Duodenal mucosa (tissue), 2 donors: ENCODE measurements around the gene ERBB4.

Experiments used
- H3K27ac ChIP-seq: one replicate; pipeline ENCODE4 v1.7.0; 2013; ENCODE audit warnings: low read depth, low read length
- H3K27me3 ChIP-seq, 2 donors: one replicate each; pipeline ENCODE4 v1.7.0; 2013; ENCODE audit warnings: low read length in 2 of 2, control low read depth in 1 of 2; ENCODE audit not compliant: insufficient read depth in 2 of 2, control insufficient read depth in 1 of 2
- H3K36me3 ChIP-seq, 2 donors: one replicate each; pipeline ENCODE4 v1.7.0; 2013; ENCODE audit warnings: low read length in 2 of 2, control low read depth in 1 of 2; ENCODE audit not compliant: insufficient read depth in 2 of 2, control insufficient read depth in 1 of 2
- H3K4me1 ChIP-seq, 2 donors: one replicate each; pipeline ENCODE4 v1.7.0; 2013; ENCODE audit warnings: low read length in 2 of 2, control low read depth in 1 of 2; ENCODE audit not compliant: insufficient read depth in 2 of 2, control insufficient read depth in 1 of 2
- H3K4me3 ChIP-seq, 2 donors: one replicate each; pipeline ENCODE4 v1.7.0; 2013; ENCODE audit warnings: low read length in 2 of 2, low read depth in 1 of 2
- H3K9ac ChIP-seq, 2 donors: one replicate each; pipeline ENCODE4 v1.7.0; 2013; ENCODE audit warnings: low read length in 2 of 2, low read depth in 1 of 2
- H3K9me3 ChIP-seq, 2 donors: one replicate each; pipeline ENCODE4 v1.7.0; 2013; ENCODE audit warnings: low read length in 2 of 2, control low read depth in 1 of 2; ENCODE audit not compliant: control insufficient read depth in 1 of 2

The ERBB4 gene

DNA sequence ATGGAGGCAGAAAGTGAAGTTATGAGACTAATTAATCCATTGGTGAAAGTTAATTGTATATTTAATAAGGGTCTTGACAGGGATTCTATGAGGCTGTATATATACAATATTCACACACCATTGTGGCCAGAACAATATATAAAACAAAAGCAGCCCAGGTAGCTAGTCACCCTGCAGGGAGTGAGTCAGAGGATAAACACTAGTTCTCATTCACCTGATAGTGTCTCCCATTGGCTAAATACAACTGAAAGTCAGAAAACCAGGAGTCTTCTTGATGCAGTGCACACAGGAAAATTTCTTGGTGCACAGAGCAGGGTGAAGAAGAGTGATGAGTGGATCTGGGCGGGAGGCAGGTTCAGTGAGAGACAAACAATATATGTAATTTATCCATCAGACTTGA lies 465.2 kb downstream of the ERBB4 start:
- H3K4me1 ChIP-seq, result no peaks in the 10 kb centered on the region
- no peak overlapping the region for H3K4me3 ChIP-seq
- no peak overlapping the region for H3K9ac ChIP-seq
- H3K36me3 ChIP-seq, result no peaks in the 10 kb centered on the region
- no peaks in the 10 kb centered on the region for H3K27me3 ChIP-seq
- H3K9me3 ChIP-seq, result no peaks in the 10 kb centered on the region
- H3K27ac ChIP-seq, result no peak overlapping the region

- Histone ChIP-seq H3K27ac (no peak overlapping the region), H3K27me3 (no peaks in the 10 kb centered on the region), H3K36me3 (no peaks in the 10 kb centered on the region), H3K4me1 (no peaks in the 10 kb centered on the region), H3K9me3 (no peaks in the 10 kb centered on the region), H3K9ac (no peak overlapping the region), H3K4me3 (no peak overlapping the region)
Measured at GRCh38 chr2:212066546-212066945, 472.1 kb downstream of the ERBB4 start.

GRCh38 chr2:212064318-212064717 lies 474.3 kb downstream of the ERBB4 start:
- Histone ChIP-seq H3K36me3 (no peaks in the 10 kb centered on the region), H3K27me3 (no peaks in the 10 kb centered on the region), H3K4me1 (no peaks in the 10 kb centered on the region), H3K9ac (no peak overlapping the region), H3K4me3 (no peak overlapping the region), H3K9me3 (no peaks in the 10 kb centered on the region), H3K27ac (no peak overlapping the region)

DNA sequence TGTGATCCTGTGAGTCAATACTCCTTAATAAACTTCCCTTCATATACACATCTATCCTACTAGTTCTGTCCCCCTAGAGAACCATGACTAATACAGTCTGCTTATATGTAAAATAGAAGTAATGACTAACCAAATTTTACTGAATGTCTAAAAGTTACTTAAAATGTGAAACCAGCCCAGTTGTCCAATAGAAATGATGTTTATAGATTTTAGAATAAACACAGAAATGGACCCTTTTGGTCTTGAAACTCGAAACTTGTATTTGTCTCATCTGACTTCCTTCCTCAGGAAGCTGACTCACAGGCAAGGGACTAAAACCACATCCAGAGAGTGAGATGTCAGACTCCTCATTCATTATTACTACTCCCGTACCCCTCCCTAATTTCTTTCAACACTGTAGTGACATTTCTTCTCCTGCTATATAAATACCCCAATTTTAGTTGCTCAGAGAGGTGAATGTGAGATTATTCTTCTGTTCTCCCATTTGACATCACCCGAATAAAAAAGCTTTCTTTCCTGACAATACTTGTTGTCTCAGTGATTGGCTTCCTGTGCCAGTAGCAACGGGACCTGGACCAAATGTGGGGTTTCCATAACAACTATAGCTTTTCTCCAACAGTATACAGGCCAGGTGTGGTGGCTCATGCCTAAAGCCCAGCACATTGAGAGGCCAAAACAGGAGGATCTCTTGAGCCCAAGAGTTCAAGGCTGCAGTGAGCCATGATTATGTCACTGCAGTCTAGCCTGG lies 486.0 kb downstream of the ERBB4 start:
- H3K9me3 ChIP-seq, result peaks cover 7% of the 10 kb centered on the region in 2 donors
- H3K9ac ChIP-seq, result no peak overlapping the region
- H3K27me3 ChIP-seq, result no peaks in the 10 kb centered on the region

DNA sequence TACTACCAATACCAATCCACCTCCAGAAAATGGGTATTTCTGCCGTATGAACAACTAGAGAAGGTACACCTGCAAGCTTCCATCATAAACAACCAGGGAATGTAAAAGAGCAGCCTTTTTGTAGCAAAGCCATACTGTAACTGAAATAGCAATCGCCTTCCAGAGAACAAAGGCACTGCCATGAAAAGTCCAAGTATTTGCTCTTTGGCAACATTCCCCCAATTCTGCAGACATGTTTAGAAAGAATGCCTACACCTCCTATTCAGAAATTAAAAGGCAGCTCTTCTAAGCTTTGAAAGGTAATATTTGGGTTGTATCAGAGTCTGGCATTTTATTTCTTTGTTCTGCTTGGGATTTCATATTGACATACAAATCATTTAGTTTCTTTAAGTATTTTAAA lies 487.7 kb downstream of the ERBB4 start:
- peaks cover 7% of the 10 kb centered on the region in 2 donors for H3K9me3 ChIP-seq
- H3K36me3 ChIP-seq, result no peaks in the 10 kb centered on the region
- H3K4me3 ChIP-seq, result no peak overlapping the region
- H3K9ac ChIP-seq, result no peak overlapping the region
- H3K4me1 ChIP-seq, result no peaks in the 10 kb centered on the region
- H3K27ac ChIP-seq, result no peak overlapping the region
- no peaks in the 10 kb centered on the region for H3K27me3 ChIP-seq

More for the DNA sequence above, 486.0 kb downstream of the ERBB4 start:
- Histone ChIP-seq H3K36me3 (no peaks in the 10 kb centered on the region), H3K4me1 (no peaks in the 10 kb centered on the region), H3K27ac (no peak overlapping the region), H3K4me3 (no peak overlapping the region)

DNA sequence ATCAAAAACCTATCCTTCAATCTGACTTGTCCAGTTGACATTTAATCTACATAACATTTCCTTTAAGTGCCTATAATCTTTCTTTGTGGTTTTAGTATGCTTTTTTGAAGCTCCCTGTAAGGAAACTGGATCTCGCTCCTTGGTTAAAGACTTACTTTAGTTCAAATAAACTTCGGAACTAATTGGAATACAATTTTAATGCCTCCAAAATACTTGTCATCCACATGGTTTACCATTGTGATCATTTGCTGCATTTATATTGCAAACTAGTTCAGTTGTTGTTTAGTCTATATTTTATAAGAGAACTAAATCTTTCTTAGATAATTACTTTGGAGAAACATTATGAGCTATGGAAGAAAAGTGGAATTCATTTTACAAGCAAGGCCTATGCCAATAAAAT lies 496.0 kb downstream of the ERBB4 start:
- no peaks in the 10 kb centered on the region for H3K9me3 ChIP-seq
- no peak overlapping the region for H3K4me3 ChIP-seq
- no peaks in the 10 kb centered on the region for H3K4me1 ChIP-seq
- H3K36me3 ChIP-seq, result no peaks in the 10 kb centered on the region
- H3K27ac ChIP-seq, result no peak overlapping the region
- no peaks in the 10 kb centered on the region for H3K27me3 ChIP-seq
- no peak overlapping the region for H3K9ac ChIP-seq

GRCh38 chr2:212037062-212037461 lies 501.5 kb downstream of the ERBB4 start:
- Histone ChIP-seq H3K36me3 (no peaks in the 10 kb centered on the region), H3K27me3 (no peaks in the 10 kb centered on the region), H3K27ac (no peak overlapping the region), H3K9me3 (no peaks in the 10 kb centered on the region), H3K9ac (no peak overlapping the region), H3K4me1 (no peaks in the 10 kb centered on the region), H3K4me3 (no peak overlapping the region)

GRCh38 chr2:212034841-212035585 lies 503.6 kb downstream of the ERBB4 start:
- no peaks in the 10 kb centered on the region for H3K36me3 ChIP-seq
- H3K9ac ChIP-seq, result no peak overlapping the region
- H3K9me3 ChIP-seq, result no peaks in the 10 kb centered on the region

GRCh38 chr2:212033888-212034287 lies 504.7 kb downstream of the ERBB4 start:
- H3K9ac ChIP-seq, result no peak overlapping the region
- no peaks in the 10 kb centered on the region for H3K27me3 ChIP-seq
- H3K9me3 ChIP-seq, result no peaks in the 10 kb centered on the region
- H3K36me3 ChIP-seq, result no peaks in the 10 kb centered on the region
- H3K4me1 ChIP-seq, result no peaks in the 10 kb centered on the region
- H3K27ac ChIP-seq, result no peak overlapping the region
- no peak overlapping the region for H3K4me3 ChIP-seq

More at GRCh38 chr2:212034841-212035585, 503.6 kb downstream of the ERBB4 start:
- no peak overlapping the region for H3K27ac ChIP-seq
- H3K4me1 ChIP-seq, result no peaks in the 10 kb centered on the region
- H3K27me3 ChIP-seq, result no peaks in the 10 kb centered on the region
- no peak overlapping the region for H3K4me3 ChIP-seq

- Histone ChIP-seq H3K9ac (no peak overlapping the region), H3K9me3 (no peaks in the 10 kb centered on the region), H3K36me3 (no peaks in the 10 kb centered on the region), H3K27ac (no peak overlapping the region), H3K27me3 (no peaks in the 10 kb centered on the region), H3K4me3 (no peak overlapping the region), H3K4me1 (no peaks in the 10 kb centered on the region)
Measured at GRCh38 chr2:212032536-212033219, 505.9 kb downstream of the ERBB4 start.
